Stimulated activated CD8-positive, alpha-beta memory T cell treated with anti-CD3 and anti-CD28 coated beads, Interleukin-12 subunit alpha, Interleukin-12 subunit beta, amount 100 ng/mL, for 24 hours (primary cell): ENCODE results near the gene KRT83.
"Not testable (repeated sequence)": the region's sequence is repeated elsewhere in the genome, so short reads cannot be mapped to it uniquely, and the experiment has no call there.

Experiments
- DNase-seq: peaks from one replicate; pipeline ENCODE4 v3.0.0-alpha.2; 2020; ENCODE audit errors: extremely low read depth

The KRT83 gene

GRCh38 chr12:52353766-52354165, 32.6 kb upstream of the KRT83 start:
- DNase-seq: no peak

DNA sequence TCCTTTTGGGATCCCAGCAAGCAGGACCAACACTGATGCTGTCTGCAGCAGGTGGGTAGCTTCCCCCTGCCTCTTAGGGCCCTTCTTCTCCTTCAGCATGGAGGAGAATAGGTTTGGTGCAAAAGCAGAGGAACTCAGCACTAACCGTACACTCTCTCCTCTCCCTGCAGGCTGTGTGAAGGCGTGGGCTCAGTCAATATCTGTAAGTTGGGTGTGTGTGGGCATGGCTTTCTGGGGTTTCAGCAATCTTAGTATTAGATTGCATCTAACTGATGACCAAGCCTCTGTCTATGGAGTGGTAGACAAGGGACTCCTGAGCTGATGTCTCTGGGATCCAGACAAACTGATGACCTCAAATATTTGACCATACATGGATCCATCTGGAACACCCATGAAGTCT, 31.8 kb upstream of the KRT83 start:
- DNase-seq: no peak

DNA sequence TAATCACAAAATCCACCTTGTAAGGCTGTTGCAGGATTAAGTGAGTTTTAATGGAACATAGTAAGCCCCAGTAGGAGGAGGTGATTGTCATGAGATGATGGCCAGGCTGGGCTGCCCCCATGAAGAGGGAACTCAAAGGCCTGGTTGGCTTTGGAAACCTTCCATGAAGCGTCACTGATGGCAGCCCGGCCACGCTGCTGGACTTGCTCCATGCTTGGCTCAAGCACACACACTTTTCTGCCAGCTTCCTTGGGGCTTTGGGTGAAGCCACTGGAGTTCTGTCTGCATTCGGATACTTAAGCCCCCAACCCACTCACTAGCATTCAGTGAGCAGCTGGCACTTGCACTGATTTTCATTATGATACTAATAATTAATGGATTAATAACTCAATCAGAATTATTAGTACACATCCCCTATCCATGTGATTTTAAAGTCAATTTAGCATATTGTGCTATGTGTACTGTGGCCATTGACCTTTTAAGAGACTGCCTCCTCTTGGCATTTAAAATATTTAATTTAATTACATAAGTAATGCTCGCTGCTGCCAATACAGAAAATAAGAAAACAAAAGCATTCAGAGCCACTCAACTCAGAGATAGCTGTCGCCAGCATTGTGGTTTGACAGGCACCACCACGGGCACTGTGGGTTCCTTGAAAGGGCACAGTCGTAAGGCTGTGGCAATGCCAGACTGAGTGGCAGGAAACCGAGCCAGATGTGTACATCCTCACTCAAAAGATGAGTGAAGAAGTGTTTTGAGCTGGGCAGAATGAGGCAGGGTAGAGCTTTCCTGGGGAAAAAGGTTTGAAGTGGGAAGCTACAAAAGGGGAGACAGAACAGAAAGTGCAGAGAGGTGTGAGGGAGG, 30.2 kb upstream of the KRT83 start:
- no peak for DNase-seq

GRCh38 chr12:52350786-52351185, 29.6 kb upstream of the KRT83 start:
- DNase-seq: no peak

GRCh38 chr12:52350021-52350620, 28.9 kb upstream of the KRT83 start:
- DNase-seq: no peak

DNA sequence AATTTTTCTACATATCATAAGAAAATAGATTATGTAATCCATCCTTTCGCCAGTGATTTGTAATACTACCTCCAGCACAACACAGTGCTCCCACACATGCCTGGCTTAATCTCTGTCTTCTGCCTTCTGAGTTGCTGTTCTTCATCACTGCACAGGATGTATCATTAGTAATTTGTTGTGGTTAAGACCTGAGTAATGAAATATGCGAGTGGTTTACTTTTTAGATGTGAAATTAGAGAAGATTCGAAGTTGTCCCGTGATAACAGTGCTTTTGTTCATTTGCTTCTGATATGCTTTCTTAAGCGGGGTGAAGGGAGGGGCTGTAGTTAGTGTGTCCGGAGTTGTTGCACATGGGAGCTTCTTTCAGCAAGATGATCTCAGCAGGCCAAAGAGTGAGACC, 28.0 kb upstream of the KRT83 start:
- no peak for DNase-seq

DNA sequence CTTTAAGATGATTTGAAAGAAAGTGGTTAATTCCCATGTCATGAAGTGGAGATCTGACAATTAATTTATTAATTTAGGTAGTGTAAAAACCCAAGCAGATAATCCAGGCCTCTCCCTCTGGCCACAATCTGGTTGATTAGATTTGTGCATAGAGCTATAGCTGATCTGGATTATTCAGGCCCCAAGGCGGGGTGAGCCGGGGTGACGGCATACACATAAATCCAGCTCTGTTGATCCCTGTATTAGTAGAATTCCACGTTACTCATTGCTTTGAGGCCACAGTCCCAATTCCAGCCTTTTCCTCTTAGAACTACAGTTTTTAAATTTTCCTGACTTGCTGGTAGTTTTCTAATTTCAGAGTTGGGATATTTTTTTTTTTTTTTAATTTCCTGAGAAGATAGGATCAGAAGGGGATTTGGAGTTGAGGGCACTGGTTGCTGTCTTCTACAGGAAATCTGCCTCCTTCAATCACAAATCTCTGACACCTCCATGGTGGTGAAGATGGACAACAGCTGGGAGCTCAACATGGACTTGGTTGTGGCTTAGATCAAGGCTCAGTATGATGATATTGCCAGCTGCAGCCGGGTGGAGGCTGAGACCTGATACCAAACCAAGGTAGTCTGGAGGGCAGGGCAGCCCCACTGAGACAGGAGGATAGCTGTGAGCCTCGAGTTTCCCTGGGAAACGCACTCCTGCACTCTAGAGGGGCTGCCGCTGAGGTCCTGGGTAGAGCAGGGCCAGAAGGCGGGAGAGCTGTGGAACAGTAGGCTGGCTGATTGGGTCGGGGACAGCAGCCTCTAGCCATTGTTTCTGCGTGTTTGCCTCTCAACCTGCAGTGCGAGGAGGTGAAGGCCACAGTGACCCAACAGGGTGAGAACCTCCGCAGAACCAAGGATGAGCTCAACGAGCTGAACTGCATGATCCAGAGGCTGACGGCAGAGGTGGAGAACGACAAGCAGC, 26.6 kb upstream of the KRT83 start:
- DNase-seq: no peak

DNA sequence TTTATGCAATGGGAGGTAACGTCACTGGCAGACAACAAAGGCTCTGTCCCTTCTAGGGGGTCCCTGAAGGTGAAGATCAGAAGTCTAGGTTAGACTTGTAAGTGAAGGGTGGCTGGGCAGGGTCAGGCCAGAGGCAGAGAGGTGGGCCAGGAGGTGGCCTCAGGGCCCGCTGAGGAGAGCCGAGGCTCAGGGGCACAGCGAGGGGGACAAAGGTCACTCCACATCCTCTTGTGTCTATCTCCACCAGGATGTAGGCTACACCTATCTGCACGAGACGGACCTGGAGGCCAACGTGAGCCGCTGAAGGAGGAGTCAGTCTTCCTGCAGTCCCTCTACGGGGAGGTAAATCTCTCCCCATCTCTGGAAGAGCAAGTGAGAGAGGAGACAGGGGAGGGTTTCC, 25.8 kb upstream of the KRT83 start:
- DNase-seq: no peak

GRCh38 chr12:52346593-52346992, 25.4 kb upstream of the KRT83 start:
- no peak for DNase-seq

DNA sequence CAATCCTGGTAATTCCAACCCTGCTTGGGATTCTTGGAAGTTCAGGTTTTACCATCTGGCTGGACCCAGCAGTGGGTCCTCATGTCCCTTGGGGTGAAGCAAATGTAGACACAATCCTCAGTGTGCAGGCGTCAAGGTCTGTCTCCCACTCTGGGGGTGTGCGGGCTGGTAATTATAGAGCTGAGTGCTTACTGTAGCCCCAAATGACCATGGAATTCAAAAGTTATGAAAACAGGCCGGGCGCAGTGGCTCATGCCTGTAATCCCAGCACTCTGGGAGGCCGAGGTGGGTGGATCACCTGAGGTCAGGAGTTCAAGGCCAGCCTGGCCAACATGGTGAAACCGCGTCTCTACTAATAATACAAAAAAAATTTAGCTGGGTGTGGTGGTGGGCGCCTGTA, 23.8 kb upstream of the KRT83 start:
- DNase-seq: not testable (repeated sequence)

GRCh38 chr12:52344111-52344510, 22.9 kb upstream of the KRT83 start:
- DNase-seq: no peak

DNA sequence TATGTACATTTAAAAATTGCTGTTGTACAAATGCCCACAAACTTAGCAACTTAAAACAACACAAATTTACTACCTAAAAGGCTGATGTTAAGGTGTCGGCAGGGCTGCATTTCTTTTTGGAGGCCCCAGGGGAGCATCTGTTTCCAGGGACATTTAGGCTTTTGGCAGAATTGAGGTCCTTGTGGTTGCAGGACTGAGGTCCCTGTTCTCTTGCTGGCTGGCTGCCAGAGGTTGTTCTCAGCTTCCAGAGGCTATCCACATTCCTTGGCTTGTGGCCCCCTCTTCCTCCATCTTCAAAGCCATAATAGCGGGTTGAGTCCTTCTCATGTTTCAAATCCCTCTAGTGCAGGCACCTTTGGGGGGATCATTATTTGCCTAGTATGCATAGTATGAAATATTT, 22.4 kb upstream of the KRT83 start:
- DNase-seq: no peak

DNA sequence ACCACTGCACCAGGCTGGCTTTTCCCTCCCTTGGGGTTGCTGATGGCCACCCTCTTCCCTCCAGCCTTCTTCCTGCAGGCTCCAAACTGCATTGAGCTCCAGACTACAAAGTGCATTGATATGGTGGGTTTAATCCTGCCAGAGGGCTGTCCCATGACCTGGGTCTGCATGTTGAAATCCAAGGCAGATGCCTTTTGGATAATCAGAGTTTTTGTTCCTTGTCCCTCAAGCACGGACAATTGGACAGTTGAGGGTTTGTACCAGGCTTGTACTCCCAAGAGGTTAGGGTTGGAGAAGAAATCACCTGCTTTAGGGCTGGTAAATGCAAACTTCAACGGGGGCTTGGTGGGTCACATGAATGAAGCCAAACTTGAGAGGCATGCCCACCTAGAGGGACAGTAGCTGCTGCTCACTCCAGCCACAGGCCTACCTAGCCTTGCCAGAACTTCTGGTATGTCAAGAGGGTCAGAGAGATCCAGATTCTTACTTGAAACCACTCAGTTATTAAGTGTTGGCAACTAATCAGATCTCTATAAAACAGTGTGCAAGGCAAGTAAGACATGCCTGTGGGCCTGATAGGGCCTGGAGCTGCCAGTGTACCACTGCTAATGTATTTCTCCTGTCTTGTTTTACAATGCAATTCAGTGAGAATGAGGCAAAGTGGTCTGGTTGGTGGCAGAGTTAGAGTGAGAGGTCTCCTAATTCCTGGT, 21.7 kb upstream of the KRT83 start:
- DNase-seq: no peak

DNA sequence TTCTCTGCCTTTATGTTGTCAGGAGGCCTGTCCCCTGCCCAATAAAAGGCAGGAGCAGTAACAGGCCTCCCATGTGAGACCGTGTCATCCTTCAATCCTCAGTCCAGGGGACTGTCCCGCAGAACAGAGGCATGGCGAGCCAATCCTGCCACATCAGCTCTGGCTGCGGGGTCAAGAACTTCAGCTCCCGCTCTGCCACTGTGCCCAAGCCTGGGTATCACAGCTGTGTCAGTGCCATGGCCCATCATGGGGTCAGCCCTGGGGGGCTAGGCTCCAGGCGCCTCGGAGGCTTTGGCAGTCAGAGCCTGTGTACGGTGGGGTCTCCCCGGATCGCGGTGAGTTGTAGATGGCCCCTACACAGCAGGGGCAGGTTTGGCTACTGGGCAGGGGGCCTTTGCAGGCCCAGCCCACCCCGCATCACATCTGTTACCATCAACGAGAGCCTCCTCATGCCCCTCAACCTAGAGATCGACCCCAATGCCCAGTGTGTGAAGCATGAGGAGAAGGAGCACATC, 19.9 kb upstream of the KRT83 start:
- no peak for DNase-seq

DNA sequence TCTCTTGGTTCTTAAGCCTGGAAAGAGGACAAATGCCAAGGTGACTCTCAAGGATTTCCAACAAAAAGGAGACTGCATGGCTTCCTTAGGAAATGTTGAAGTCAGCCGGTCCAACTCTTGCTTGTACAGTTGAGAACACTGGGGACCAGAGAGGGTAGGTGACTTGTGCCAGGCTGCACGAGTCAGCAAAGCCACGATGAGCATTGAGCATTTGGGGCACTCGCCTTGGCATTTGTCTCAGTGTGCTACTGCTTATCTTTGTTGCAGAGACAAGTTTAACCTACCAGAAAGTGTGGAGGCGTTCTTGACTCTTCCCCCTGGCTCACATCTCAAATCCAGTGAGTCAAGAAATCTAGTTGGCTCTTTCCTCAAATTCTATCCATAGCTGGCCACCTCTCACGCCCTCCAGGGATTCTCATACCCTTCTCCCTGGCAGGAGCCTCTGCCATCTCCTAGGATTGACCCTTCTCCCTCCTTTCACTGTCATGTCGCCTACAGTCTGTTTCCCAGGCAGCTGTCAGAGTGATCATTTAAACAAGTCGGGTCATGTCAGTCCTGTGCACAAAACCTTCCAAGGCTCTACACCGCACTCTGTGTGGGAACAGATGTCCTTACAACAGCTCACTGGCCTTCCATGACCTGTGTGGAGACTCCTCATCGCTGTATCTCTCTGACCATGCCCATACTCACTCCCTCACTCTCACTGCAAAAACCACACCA, 17.2 kb upstream of the KRT83 start:
- DNase-seq: no peak

DNA sequence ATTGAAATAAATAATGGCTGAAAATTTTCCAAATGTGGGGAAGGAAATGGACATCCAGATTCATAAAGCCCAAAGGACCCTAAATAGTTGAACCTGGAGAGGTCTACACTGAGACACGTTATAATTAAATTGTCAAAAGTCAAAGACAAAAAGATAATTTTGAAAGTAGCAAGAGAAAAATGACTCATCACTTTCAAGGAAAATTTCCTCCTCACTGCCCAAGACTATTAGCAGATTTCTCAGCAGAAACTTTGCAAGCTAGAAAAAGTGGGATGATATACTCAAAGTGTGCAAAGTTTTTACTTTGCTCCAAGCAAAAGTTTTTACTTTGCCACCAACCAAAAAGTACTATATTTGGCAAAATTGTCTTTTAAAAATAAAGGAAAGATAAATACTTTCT, 15.9 kb upstream of the KRT83 start:
- DNase-seq: no peak

GRCh38 chr12:52336641-52337040, 15.4 kb upstream of the KRT83 start:
- DNase-seq: no peak

DNA sequence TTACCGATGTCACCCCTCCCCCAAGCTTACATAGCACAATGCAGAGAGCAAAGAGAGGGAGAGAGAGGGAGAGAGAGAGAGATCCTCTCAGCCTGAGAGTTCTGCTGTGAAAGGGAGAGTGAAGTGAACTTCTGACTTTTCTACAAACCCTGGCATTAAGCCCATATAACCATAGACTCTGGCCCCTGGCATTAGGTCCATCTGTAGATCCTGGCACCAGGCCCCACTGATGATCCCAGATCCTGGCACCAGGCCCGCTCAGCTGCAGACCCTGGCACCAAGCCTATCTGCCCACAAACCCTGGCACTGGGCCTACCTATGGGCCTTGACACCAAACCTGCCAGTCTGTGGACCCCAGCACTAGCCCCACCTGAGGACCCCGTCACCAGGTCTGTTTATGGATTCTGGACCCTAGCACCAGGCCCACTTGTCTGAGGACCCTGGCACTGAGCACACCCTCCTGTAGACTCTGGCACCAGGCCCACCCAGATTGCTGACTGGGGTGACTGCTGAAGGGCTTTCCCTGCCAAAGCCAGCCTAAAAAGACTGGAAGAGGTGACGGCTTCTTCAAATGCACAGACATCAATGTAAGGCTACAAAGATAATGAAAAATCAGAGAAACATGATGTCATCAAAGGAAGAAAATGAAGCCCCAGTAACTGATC, 14.5 kb upstream of the KRT83 start:
- DNase-seq: no peak

GRCh38 chr12:52334185-52334584, 13.0 kb upstream of the KRT83 start:
- no peak for DNase-seq

DNA sequence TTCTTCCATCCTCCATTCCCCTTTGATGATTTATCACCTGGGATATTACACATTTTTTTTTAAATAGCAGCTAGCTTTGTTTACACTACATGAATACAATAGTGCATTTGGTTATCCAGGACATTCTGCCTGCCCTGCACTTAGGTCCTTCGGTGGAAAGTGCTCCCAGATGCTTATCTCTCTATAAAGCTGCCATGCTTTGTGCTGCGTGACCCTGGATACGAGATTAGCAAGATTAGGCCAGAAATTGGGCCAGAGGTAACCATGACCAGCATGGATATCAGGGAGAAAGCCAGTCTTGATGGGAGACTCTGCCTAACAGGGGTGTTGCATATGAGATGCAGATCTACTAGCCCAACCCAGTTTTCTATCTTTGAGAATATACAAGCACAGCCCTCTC, 12.1 kb upstream of the KRT83 start:
- DNase-seq: no peak
